HCT116 (cell line): Measurements from ENCODE around the gene ARFGEF3. TPM values are rescaled to one million over a fixed set of nuclear protein-coding genes. Genes with fewer than 3 reads are reported as not detected.

Source experiments
- ATAC-seq: fragments of 200-7000 bp; cut with Tn5 transposase; 2 replicates; pipeline ENCODE4 v1.9.1; 2020; ENCODE audit warnings: mild to moderate bottlenecking, moderate library complexity
- BruUV-seq: library from RNA; stranded (reverse); fragments of 400-500 nt; replicated peaks from 2 replicates; lab custom pipeline; 2021; lab: Mats Ljungman, UMichigan
- CTCF ChIA-PET: fragments of 300-600 bp; sonication (Branson Sonifier 250); formaldehyde crosslinking; loops from one replicate; lab custom pipeline; 2021; ENCODE audit warnings: antibody characterized with exemption; lab: Charles Lee
- POLR2A ChIA-PET: fragments of 300-600, 350-600 bp; sonication (Branson Sonifier 250); formaldehyde crosslinking; loops from one replicate; lab custom pipeline; 2021; ENCODE audit warnings: antibody characterized with exemption; lab: Charles Lee
- RAD21 ChIA-PET, 2 experiments: fragments of 300-600 bp; sonication (Branson Sonifier 250); formaldehyde crosslinking; loops; one replicate each; lab custom pipeline; 2023; ENCODE audit warnings: low total read pairs in 2 of 2; ENCODE audit not compliant: uncharacterized antibody in 2 of 2, unreplicated experiment in 2 of 2, low non-redundant PET in 1 of 2; lab: Charles Lee
- DNase-seq: peaks from one replicate; pipeline ENCODE4 v3.0.0-alpha.2; 2010; ENCODE audit warnings: low read depth, low spot score
- H2AFZ ChIP-seq: fragments of 200-600 bp; shearing (Covaris generic), sonication (generic); 2 replicates; pipeline ENCODE4 v1.6.1; 2017; ENCODE audit warnings: low read depth, mixed run types, mixed read lengths, antibody characterized with exemption, low read length; ENCODE audit not compliant: poor library complexity, severe bottlenecking
- H3K27ac ChIP-seq: 2 replicates; pipeline ENCODE4 v1.5.1; 2012; ENCODE audit warnings: low read depth, low read length
- H3K27me3 ChIP-seq: fragments of 200-600 bp; sonication (generic); 2 replicates; pipeline ENCODE4 v1.6.1; 2016; ENCODE audit warnings: mixed run types, low read length, mixed read lengths; ENCODE audit not compliant: insufficient read depth
- H3K36me3 ChIP-seq, 2 experiments: fragments of 200-500 bp in 1 of 2; fragments of 200-600 bp in 1 of 2; sonication (Bioruptor generic) in 1 of 2; sonication (generic) in 1 of 2; 2 replicates each; pipeline versions ENCODE4 v1.5.1 to v1.6.1; 2014 to 2016; ENCODE audit warnings: low read length in 2 of 2, inconsistent platforms in 1 of 2, mixed read lengths in 1 of 2, mixed run types in 1 of 2; ENCODE audit not compliant: insufficient read depth in 2 of 2, control insufficient read depth in 1 of 2
- H3K4me1 ChIP-seq, 2 experiments: fragments of 200-600 bp in 1 of 2; sonication (generic) in 1 of 2; 2 replicates each; pipeline versions ENCODE4 v1.5.1 to v1.6.1; 2012 to 2017; ENCODE audit warnings: low read length in 2 of 2, inconsistent platforms in 1 of 2, mild to moderate bottlenecking in 1 of 2, mixed read lengths in 1 of 2, mixed run types in 1 of 2, moderate library complexity in 1 of 2; ENCODE audit not compliant: insufficient read depth in 2 of 2, control insufficient read depth in 1 of 2
- H3K4me2 ChIP-seq: fragments of 200-600 bp; sonication (generic); 2 replicates; pipeline ENCODE4 v1.6.1; 2017; ENCODE audit warnings: mixed run types, low read length, mixed read lengths
- H3K4me3 ChIP-seq, 2 experiments: fragments of 200-600 bp in 1 of 2; sonication (generic) in 1 of 2; replicated peaks in 1 of 2; 2 replicates each; pipeline ENCODE4 v1.5.1; 2011 to 2016; ENCODE audit warnings: low read length in 2 of 2, control low read depth in 1 of 2, low read depth in 1 of 2, mild to moderate bottlenecking in 1 of 2, mixed read lengths in 1 of 2, mixed run types in 1 of 2
- H3K79me2 ChIP-seq: fragments of 200-600 bp; sonication (generic); 2 replicates; pipeline ENCODE4 v1.6.1; 2017; ENCODE audit warnings: mild to moderate bottlenecking, mixed run types, low read length, moderate library complexity, mixed read lengths; ENCODE audit not compliant: insufficient read depth
- H3K9ac ChIP-seq: fragments of 200-600 bp; sonication (generic); 2 replicates; pipeline ENCODE4 v1.6.1; 2016; ENCODE audit warnings: low read length, mixed read lengths
- H3K9me2 ChIP-seq: fragments of 200-600 bp; sonication (generic), shearing (Covaris generic); 2 replicates; pipeline ENCODE4 v1.6.1; 2017; ENCODE audit warnings: mixed run types, mild to moderate bottlenecking, moderate library complexity; ENCODE audit not compliant: insufficient read depth
- H3K9me3 ChIP-seq, 2 experiments: fragments of 200-500 bp in 1 of 2; fragments of 200-600 bp in 1 of 2; sonication (Bioruptor generic) in 1 of 2; sonication (generic) in 1 of 2; 2 replicates each; pipeline ENCODE4 v1.6.1; 2014 to 2017; ENCODE audit warnings: low read length in 2 of 2, mixed read lengths in 2 of 2, inconsistent platforms in 1 of 2, low read depth in 1 of 2, mild to moderate bottlenecking in 1 of 2, mixed run types in 1 of 2, moderate library complexity in 1 of 2; ENCODE audit not compliant: control insufficient read depth in 1 of 2, insufficient read depth in 1 of 2
- H4K20me1 ChIP-seq: fragments of 200-600 bp; sonication (generic), shearing (Covaris generic); 2 replicates; pipeline ENCODE4 v1.6.1; 2017; ENCODE audit warnings: mixed run types, mild to moderate bottlenecking, moderate library complexity; ENCODE audit not compliant: insufficient read depth
- CBX3 ChIP-seq: IDR thresholded peaks from 2 replicates; pipeline ENCODE4 v1.6.1; 2012; ENCODE audit warnings: low read depth
- CEBPB ChIP-seq: IDR thresholded peaks from 2 replicates; pipeline ENCODE4 v1.6.1; 2012; ENCODE audit warnings: low read depth
- ELF1 ChIP-seq: IDR thresholded peaks from 2 replicates; pipeline ENCODE4 v1.6.1; 2012; ENCODE audit warnings: low read depth, borderline replicate concordance
- EZH2phosphoT487 ChIP-seq: fragments of 200-600 bp; IDR thresholded peaks from 2 replicates; pipeline ENCODE4 v1.6.1; 2018; ENCODE audit warnings: antibody characterized with exemption, borderline replicate concordance
- FOSL1 ChIP-seq: IDR thresholded peaks from 2 replicates; pipeline ENCODE4 v1.6.1; 2012; ENCODE audit warnings: low read depth
- JUND ChIP-seq: IDR thresholded peaks from 2 replicates; pipeline ENCODE4 v1.6.1; 2012
- MAX ChIP-seq: IDR thresholded peaks from 2 replicates; pipeline ENCODE4 v1.6.1; 2012
- POLR2A ChIP-seq: IDR thresholded peaks from 2 replicates; pipeline ENCODE4 v1.7.0; 2011; ENCODE audit warnings: borderline replicate concordance; ENCODE audit not compliant: insufficient read depth, insufficient read length; ENCODE audit errors: extremely low read depth
- SIN3A ChIP-seq: IDR thresholded peaks from 2 replicates; pipeline ENCODE4 v1.6.1; 2012; ENCODE audit warnings: low read depth
- SP1 ChIP-seq: IDR thresholded peaks from 2 replicates; pipeline ENCODE4 v1.6.1; 2012; ENCODE audit warnings: low read depth
- SRF ChIP-seq: IDR thresholded peaks from 2 replicates; pipeline ENCODE4 v1.6.1; 2012; ENCODE audit warnings: low read depth
- TCF7L2 ChIP-seq: IDR thresholded peaks from 2 replicates; pipeline ENCODE4 v1.7.0; 2011; ENCODE audit warnings: borderline replicate concordance, inconsistent platforms; ENCODE audit not compliant: insufficient read depth, insufficient read length; ENCODE audit errors: extremely low read depth
- ZBTB33 ChIP-seq: IDR thresholded peaks from 2 replicates; pipeline ENCODE4 v1.6.1; 2011; ENCODE audit warnings: mild to moderate bottlenecking, low read length, moderate library complexity; ENCODE audit not compliant: insufficient replicate concordance; ENCODE audit errors: extremely low read depth
- ZFX ChIP-seq: fragments of 450-650 bp; IDR thresholded peaks from 2 replicates; pipeline ENCODE4 v1.6.1; 2017
- intact Hi-C: fragments of 100-400 bp; cut with micrococcal nuclease; formaldehyde crosslinking; loops from 2 replicates; pipeline ENCODE4 v1.10.0; 2022
- total RNA-seq: library from RNA; stranded (reverse); gene quantifications from one replicate; pipeline ENCODE4 v1.2.1, GENCODE V29; 2021; ENCODE audit not compliant: unreplicated experiment

Gene ARFGEF3
- total RNA-seq, 1 experiment from 2014 or later, result 3.8 TPM

- TF ChIP-seq EZH2phosphoT487, result no peak
- no peak for TF ChIP-seq SP1
- no peak for TF ChIP-seq ZBTB33
- TF ChIP-seq POLR2A, result no peak
- no peak for TF ChIP-seq FOSL1
- no peak for TF ChIP-seq JUND
- no peak for TF ChIP-seq TCF7L2
Observed at GRCh38 chr6:138309695-138310094, 148.0 kb downstream of the ARFGEF3 start (continued).

- ATAC-seq (no peak), DNase-seq (no peak)
- Histone ChIP-seq H3K9me3 (no peaks in the 10 kb centered on the region), H3K27ac (no peak overlapping the region), H3K36me3 (no peaks in the 10 kb centered on the region), H4K20me1 (no peaks in the 10 kb centered on the region), H3K27me3 (no peaks in the 10 kb centered on the region), H3K4me2 (no peak overlapping the region), H3K9ac (no peak overlapping the region), H3K79me2 (no peaks in the 10 kb centered on the region), H3K4me3 (no peak overlapping the region), H3K4me1 (no peaks in the 10 kb centered on the region), H2AFZ (no peak overlapping the region), H3K9me2 (no peaks in the 10 kb centered on the region)
- no TSS peak for BruUV-seq
- ChIA-PET RAD21 (no interaction called here), POLR2A (no interaction called here), CTCF (no interaction called here)
- TF ChIP-seq SIN3A, result no peak
- TF ChIP-seq SRF, result no peak
- TF ChIP-seq CBX3, result no peak
- TF ChIP-seq MAX, result no peak
- TF ChIP-seq ZBTB33, result no peak
- TF ChIP-seq FOSL1, result no peak
- no peak for TF ChIP-seq ELF1
- no peak for TF ChIP-seq CEBPB
- no peak for TF ChIP-seq ZFX
- intact Hi-C loops, result no loop called here
Observed at GRCh38 chr6:138310294-138310693, 148.6 kb downstream of the ARFGEF3 start.
